H9 (cell line): ENCODE measurements around the gene TBC1D22A. TPM values are rescaled to one million over a fixed set of nuclear protein-coding genes. Genes with fewer than 3 reads are reported as not detected.

Source experiments
- DNase-seq: peaks from one replicate; pipeline ENCODE4 v3.0.0-alpha.2; 2017
- H2AFZ ChIP-seq: one replicate; pipeline ENCODE4 v1.6.1; 2013; ENCODE audit warnings: mild to moderate bottlenecking, low read length, control low read depth, moderate library complexity
- H2AK5ac ChIP-seq: 2 replicates; pipeline ENCODE4 v1.6.1; 2013; ENCODE audit warnings: low read length, control low read depth, mixed read lengths; ENCODE audit not compliant: insufficient read length
- H2BK120ac ChIP-seq: one replicate; pipeline ENCODE4 v1.6.1; 2013; ENCODE audit warnings: low read depth, mild to moderate bottlenecking, low read length, control low read depth, inconsistent platforms; ENCODE audit not compliant: poor library complexity, severe bottlenecking
- H2BK12ac ChIP-seq: 2 replicates; pipeline ENCODE4 v1.6.1; 2013; ENCODE audit warnings: low read length, control low read depth, mixed read lengths, low read depth; ENCODE audit not compliant: insufficient read length
- H2BK15ac ChIP-seq: 2 replicates; pipeline ENCODE4 v1.6.1; 2013; ENCODE audit warnings: low read depth, low read length, control low read depth
- H2BK20ac ChIP-seq: one replicate; pipeline ENCODE4 v1.6.1; 2013; ENCODE audit warnings: low read depth, mild to moderate bottlenecking, low read length, control low read depth, inconsistent platforms; ENCODE audit not compliant: poor library complexity, severe bottlenecking
- H2BK5ac ChIP-seq: 2 replicates; pipeline ENCODE4 v1.6.1; 2013; ENCODE audit warnings: low read length, control low read depth, mixed read lengths; ENCODE audit not compliant: insufficient read length
- H3K14ac ChIP-seq: 2 replicates; pipeline ENCODE4 v1.6.1; 2013; ENCODE audit warnings: low read length, control low read depth; ENCODE audit not compliant: insufficient read depth
- H3K18ac ChIP-seq: 2 replicates; pipeline ENCODE4 v1.6.1; 2013; ENCODE audit warnings: low read depth, mild to moderate bottlenecking, mixed read lengths, low read length, control low read depth; ENCODE audit not compliant: insufficient read length
- H3K23ac ChIP-seq: 2 replicates; pipeline ENCODE4 v1.6.1; 2013; ENCODE audit warnings: low read length, control low read depth, mixed read lengths, low read depth; ENCODE audit not compliant: insufficient read length
- H3K23me2 ChIP-seq: 2 replicates; pipeline ENCODE4 v1.6.1; 2013; ENCODE audit warnings: low read depth, mild to moderate bottlenecking, mixed read lengths, low read length, control low read depth; ENCODE audit not compliant: insufficient read length, poor library complexity, severe bottlenecking
- H3K27ac ChIP-seq: 2 replicates; pipeline ENCODE4 v1.5.1; 2013; ENCODE audit warnings: low read length, control low read depth, mixed read lengths, low read depth; ENCODE audit not compliant: insufficient read length
- H3K27me3 ChIP-seq: 2 replicates; pipeline ENCODE4 v1.6.1; 2013; ENCODE audit warnings: low read length, control low read depth, inconsistent platforms; ENCODE audit not compliant: insufficient read depth
- H3K4ac ChIP-seq: 2 replicates; pipeline ENCODE4 v1.6.1; 2013; ENCODE audit warnings: low read depth, mild to moderate bottlenecking, control low read depth, inconsistent platforms, low read length, moderate library complexity
- H3K4me1 ChIP-seq: 2 replicates; pipeline ENCODE4 v1.6.1; 2013; ENCODE audit warnings: low read length, control low read depth, inconsistent platforms; ENCODE audit not compliant: insufficient read depth
- H3K4me2 ChIP-seq: 2 replicates; pipeline ENCODE4 v1.6.1; 2013; ENCODE audit warnings: low read length, control low read depth, mixed read lengths; ENCODE audit not compliant: insufficient read length, insufficient read depth
- H3K56ac ChIP-seq: 2 replicates; pipeline ENCODE4 v1.6.1; 2013; ENCODE audit warnings: low read depth, mild to moderate bottlenecking, mixed read lengths, low read length, control low read depth; ENCODE audit not compliant: insufficient read length
- H3K79me1 ChIP-seq: 2 replicates; pipeline ENCODE4 v1.6.1; 2013; ENCODE audit warnings: low read depth, mild to moderate bottlenecking, moderate library complexity, low read length, control low read depth, inconsistent platforms; ENCODE audit not compliant: insufficient read depth, poor library complexity, severe bottlenecking
- H3K79me2 ChIP-seq: 2 replicates; pipeline ENCODE4 v1.6.1; 2013; ENCODE audit warnings: low read length, control low read depth, inconsistent platforms; ENCODE audit not compliant: insufficient read depth
- H3K9ac ChIP-seq: 2 replicates; pipeline ENCODE4 v1.6.1; 2013; ENCODE audit warnings: low read length, control low read depth, mixed read lengths; ENCODE audit not compliant: insufficient read length; ENCODE audit errors: extremely low read depth
- H3K9me3 ChIP-seq: one replicate; pipeline ENCODE4 v1.6.1; 2013; ENCODE audit warnings: low read depth, low read length, inconsistent platforms; ENCODE audit not compliant: control insufficient read depth
- H3T11ph ChIP-seq: one replicate; pipeline ENCODE4 v1.6.1; 2013; ENCODE audit warnings: mild to moderate bottlenecking, low read length, control low read depth, inconsistent platforms
- H4K20me1 ChIP-seq: one replicate; pipeline ENCODE4 v1.6.1; 2013; ENCODE audit not compliant: control insufficient read depth, insufficient read length, insufficient read depth
- H4K5ac ChIP-seq: 2 replicates; pipeline ENCODE4 v1.6.1; 2013; ENCODE audit warnings: low read depth, mild to moderate bottlenecking, mixed read lengths, low read length, control low read depth; ENCODE audit not compliant: insufficient read length
- H4K8ac ChIP-seq: replicated peaks from 2 replicates; pipeline ENCODE4 v1.6.1; 2013; ENCODE audit warnings: low read length, control low read depth, mixed read lengths, low read depth; ENCODE audit not compliant: insufficient read length
- H4K91ac ChIP-seq: 2 replicates; pipeline ENCODE4 v1.6.1; 2013; ENCODE audit warnings: low read depth, mild to moderate bottlenecking, moderate library complexity, mixed read lengths, low read length, control low read depth; ENCODE audit not compliant: insufficient read length
- H3K27ac Mint-ChIP-seq, 3 experiments: 2 replicates in 2 of 3; 3 replicates in 1 of 3; pipeline ENCODE4 v1.8.0; 2020 to 2021; ENCODE audit warnings: mixed read lengths in 3 of 3, mild to moderate bottlenecking in 1 of 3, moderate library complexity in 1 of 3
- H3K27me3 Mint-ChIP-seq: 2 replicates; pipeline ENCODE4 v1.8.0; 2021; ENCODE audit warnings: low read depth, mild to moderate bottlenecking, moderate library complexity, mixed read lengths
- H3K36me3 Mint-ChIP-seq, 3 experiments: 2 replicates in 2 of 3; 3 replicates in 1 of 3; pipeline ENCODE4 v1.8.0; 2020 to 2021; ENCODE audit warnings: low read depth in 3 of 3, mixed read lengths in 3 of 3; ENCODE audit not compliant: insufficient read depth in 1 of 3
- H3K4me1 Mint-ChIP-seq, 2 experiments: 2 replicates each; pipeline ENCODE4 v1.8.0; 2020; ENCODE audit warnings: mixed read lengths in 2 of 2
- H3K4me3 Mint-ChIP-seq, 2 experiments: 2 replicates in 1 of 2; 3 replicates in 1 of 2; pipeline ENCODE4 v1.8.0; 2020 to 2021; ENCODE audit warnings: mild to moderate bottlenecking in 2 of 2, mixed read lengths in 2 of 2, moderate library complexity in 1 of 2
- H3K9me3 Mint-ChIP-seq, 2 experiments: 2 replicates in 1 of 2; 3 replicates in 1 of 2; pipeline ENCODE4 v1.8.0; 2020; ENCODE audit warnings: mild to moderate bottlenecking in 2 of 2, mixed read lengths in 2 of 2, moderate library complexity in 1 of 2
- WGBS: extraction: QIAGEN DNeasy Blood & Tissue Kit; methylation state at CpG from one replicate; pipeline ENCODE4 v1.1.7; 2013; ENCODE audit warnings: missing lambda C conversion rate, low lambda C conversion rate, mixed read lengths; ENCODE audit not compliant: insufficient read length; ENCODE audit errors: extremely low coverage; 5-methylcytosine and 5-hydroxymethylcytosine counted together
- total RNA-seq: library from RNA; stranded (reverse); gene quantifications from 2 replicates; pipeline ENCODE4 v1.2.1, GENCODE V29; 2021
- TF ChIP-seq, protein P1 (sequence below): fragments of 200-600 bp; sonication (generic); conservative IDR thresholded peaks from 3 replicates; pipeline ENCODE4 v1.8.0; 2021; ENCODE audit warnings: antibody characterized with exemption, mild to moderate bottlenecking

The TBC1D22A gene
- total RNA-seq, 1 experiment from 2014 or later = 20.8 TPM

DNA sequence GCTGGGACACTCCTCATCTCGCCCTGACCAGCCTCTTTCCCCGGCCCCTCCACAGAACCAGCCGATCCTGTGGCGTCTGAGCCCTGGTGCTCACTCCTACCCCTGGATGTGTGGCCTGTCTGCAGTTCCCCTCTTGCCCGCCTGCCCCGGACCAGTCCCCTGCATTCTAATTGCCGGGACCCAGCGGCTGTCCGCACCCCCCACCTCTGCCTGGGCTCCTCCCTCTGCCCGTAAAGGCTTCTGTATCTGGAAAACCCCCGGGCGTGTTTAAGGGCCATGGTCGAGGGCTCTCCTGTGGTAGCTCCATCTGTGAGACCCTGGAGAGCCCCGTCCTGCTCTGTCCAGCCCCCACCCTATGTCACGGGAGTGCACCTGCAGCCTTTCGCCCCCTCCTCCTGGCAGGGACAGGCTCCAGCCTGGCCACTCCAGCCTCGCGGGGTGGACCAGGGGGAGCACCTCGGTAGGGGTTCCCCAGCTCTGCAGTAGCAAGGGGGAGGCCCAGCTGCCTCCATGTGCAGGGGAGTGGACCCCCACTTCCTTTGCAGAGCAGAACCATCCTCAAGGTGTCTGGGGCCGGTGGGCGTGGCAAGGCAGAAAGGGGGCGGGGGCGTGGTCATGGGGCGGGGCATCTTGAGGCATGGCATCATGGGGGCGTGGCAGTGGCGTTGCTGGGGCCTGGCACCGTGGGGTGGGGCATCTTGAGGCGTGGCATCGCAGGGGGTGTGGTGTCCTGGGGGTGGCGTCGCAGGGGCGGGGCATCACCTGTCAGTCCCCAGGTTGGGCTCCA lies 430.4 kb downstream of the TBC1D22A start:
- no peaks in the 10 kb centered on the region for H3K4me1 ChIP-seq
- no peak overlapping the region for H3K4me3 Mint-ChIP-seq
- H3K27me3 ChIP-seq = no peaks in the 10 kb centered on the region
- H2BK5ac ChIP-seq = no peak overlapping the region
- WGBS = no CpG with 5 or more reads among the region's 32 CpGs
- H2BK12ac ChIP-seq = no peak overlapping the region
- H3T11ph ChIP-seq = no peak overlapping the region
- H3K9me3 Mint-ChIP-seq = peaks cover 0 to 85% of the 10 kb centered on the region in 2 experiments; a peak in 3 of 5 replicates
- H3K4ac ChIP-seq = no peak overlapping the region
- no peak overlapping the region for H3K9ac ChIP-seq
- peaks cover 2% of the 10 kb centered on the region for H3K23me2 ChIP-seq
- H2BK15ac ChIP-seq = no peak overlapping the region
- H2BK20ac ChIP-seq = no peak overlapping the region
- H3K56ac ChIP-seq = no peak overlapping the region
- H3K23ac ChIP-seq = no peak overlapping the region
- no peak overlapping the region for H3K27ac Mint-ChIP-seq
- no peak overlapping the region for H2AFZ ChIP-seq
- H3K4me1 Mint-ChIP-seq = no peaks in the 10 kb centered on the region
- no peak overlapping the region for H3K4me2 ChIP-seq
- no peak overlapping the region for H3K14ac ChIP-seq
- no peak overlapping the region for H2BK120ac ChIP-seq
- H4K91ac ChIP-seq = no peak overlapping the region
- no peaks in the 10 kb centered on the region for H3K79me1 ChIP-seq
- H2AK5ac ChIP-seq = no peak overlapping the region
- H4K20me1 ChIP-seq = no peaks in the 10 kb centered on the region
- DNase-seq = peak; percentile 70
- no peaks in the 10 kb centered on the region for H3K79me2 ChIP-seq
- H3K27ac ChIP-seq = no peak overlapping the region
- TF ChIP-seq, protein P1, sequence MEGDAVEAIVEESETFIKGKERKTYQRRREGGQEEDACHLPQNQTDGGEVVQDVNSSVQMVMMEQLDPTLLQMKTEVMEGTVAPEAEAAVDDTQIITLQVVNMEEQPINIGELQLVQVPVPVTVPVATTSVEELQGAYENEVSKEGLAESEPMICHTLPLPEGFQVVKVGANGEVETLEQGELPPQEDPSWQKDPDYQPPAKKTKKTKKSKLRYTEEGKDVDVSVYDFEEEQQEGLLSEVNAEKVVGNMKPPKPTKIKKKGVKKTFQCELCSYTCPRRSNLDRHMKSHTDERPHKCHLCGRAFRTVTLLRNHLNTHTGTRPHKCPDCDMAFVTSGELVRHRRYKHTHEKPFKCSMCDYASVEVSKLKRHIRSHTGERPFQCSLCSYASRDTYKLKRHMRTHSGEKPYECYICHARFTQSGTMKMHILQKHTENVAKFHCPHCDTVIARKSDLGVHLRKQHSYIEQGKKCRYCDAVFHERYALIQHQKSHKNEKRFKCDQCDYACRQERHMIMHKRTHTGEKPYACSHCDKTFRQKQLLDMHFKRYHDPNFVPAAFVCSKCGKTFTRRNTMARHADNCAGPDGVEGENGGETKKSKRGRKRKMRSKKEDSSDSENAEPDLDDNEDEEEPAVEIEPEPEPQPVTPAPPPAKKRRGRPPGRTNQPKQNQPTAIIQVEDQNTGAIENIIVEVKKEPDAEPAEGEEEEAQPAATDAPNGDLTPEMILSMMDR = no peak
- no peak overlapping the region for H4K5ac ChIP-seq
- no peak overlapping the region for H4K8ac ChIP-seq
- peaks cover 0 to 15% (median 13%) of the 10 kb centered on the region in 3 experiments; a peak in 4 of 7 replicates for H3K36me3 Mint-ChIP-seq
- no peak overlapping the region for H3K18ac ChIP-seq
- peaks cover 5% of the 10 kb centered on the region for H3K27me3 Mint-ChIP-seq
- H3K9me3 ChIP-seq = peaks cover 13% of the 10 kb centered on the region
